ENCODE results near the gene PBX4. TPM values are rescaled to one million over a fixed set of nuclear protein-coding genes. Genes with fewer than 3 reads are reported as not detected.

PBX4 gene
- total RNA-seq, 2 donors from 2014 or later, result 1.6 to 8.2 TPM

GRCh38 chr19:19633711-19634515, 15.4 kb upstream of the PBX4 start:
- Histone ChIP-seq H3K4me3 (no peak overlapping the region), H3K4me1 (peaks cover 5% of the 10 kb centered on the region), H3K27me3 (no peaks in the 10 kb centered on the region), H3K36me3 (replicated peaks in 1 of 2; ENCODE audit: insufficient read depth in 1 of 2, low read depth in 2 of 2) (no peaks in the 10 kb centered on the region), H3K9me3 (no peaks in the 10 kb centered on the region), H3K27ac (no peak overlapping the region)
- no peak for DNase-seq
- 90 to 91% methylated on average over 18 to 22 of the region's 22 CpGs for WGBS, 2 donors
- intact Hi-C loops (cut with DNase I), result no loop called here
- TF ChIP-seq POLR2A (IDR thresholded peaks at IDR 0.05), result no peak
- no peak for TF ChIP-seq CTCF (IDR thresholded peaks at IDR 0.05)
- no peak for ATAC-seq

GRCh38 chr19:19632661-19633060, 14.2 kb upstream of the PBX4 start:
- Histone ChIP-seq H3K36me3 (replicated peaks in 1 of 2; ENCODE audit: insufficient read depth in 1 of 2, low read depth in 2 of 2) (no peaks in the 10 kb centered on the region), H3K27ac (no peak overlapping the region), H3K4me1 (peaks cover 12% of the 10 kb centered on the region), H3K9me3 (no peaks in the 10 kb centered on the region), H3K27me3 (no peaks in the 10 kb centered on the region), H3K4me3 (no peak overlapping the region)
- 80 to 81% methylated on average over 5 of the region's 5 CpGs for WGBS, 2 donors
- DNase-seq (no peak), ATAC-seq (no peak)
- intact Hi-C loops (cut with DNase I), result no loop called here
- TF ChIP-seq CTCF (IDR thresholded peaks at IDR 0.05), result no peak

GRCh38 chr19:19631346-19631745, 12.9 kb upstream of the PBX4 start:
- Histone ChIP-seq H3K4me3 (no peak overlapping the region), H3K27ac (no peak overlapping the region), H3K36me3 (replicated peaks in 1 of 2; ENCODE audit: insufficient read depth in 1 of 2, low read depth in 2 of 2) (no peaks in the 10 kb centered on the region), H3K9me3 (no peaks in the 10 kb centered on the region), H3K4me1 (peaks cover 19% of the 10 kb centered on the region), H3K27me3 (no peaks in the 10 kb centered on the region)
- ATAC-seq (no peak), DNase-seq (no peak)
- no peak for TF ChIP-seq POLR2A (IDR thresholded peaks at IDR 0.05)
- no peak for TF ChIP-seq CTCF (IDR thresholded peaks at IDR 0.05)
- WGBS, 2 donors, result 70 to 78% methylated on average over 3 to 7 of the region's 7 CpGs
- intact Hi-C loops (cut with DNase I), result no loop called here

GRCh38 chr19:19630426-19630825, 11.9 kb upstream of the PBX4 start:
- DNase-seq (no peak), ATAC-seq (no peak)
- TF ChIP-seq POLR2A (IDR thresholded peaks at IDR 0.05), result no peak
- no peak for TF ChIP-seq CTCF (IDR thresholded peaks at IDR 0.05)
- Histone ChIP-seq H3K9me3 (no peaks in the 10 kb centered on the region), H3K36me3 (replicated peaks in 1 of 2; ENCODE audit: insufficient read depth in 1 of 2, low read depth in 2 of 2) (no peaks in the 10 kb centered on the region), H3K4me3 (no peak overlapping the region), H3K4me1 (peaks cover 19% of the 10 kb centered on the region), H3K27me3 (no peaks in the 10 kb centered on the region), H3K27ac (no peak overlapping the region)
- 100% methylated on average over 1 to 2 of the region's 2 CpGs for WGBS, 2 donors
- intact Hi-C loops (cut with DNase I), result no loop called here

GRCh38 chr19:19630062-19630414, 11.6 kb upstream of the PBX4 start:
- DNase-seq, result no peak
- H3K9me3 ChIP-seq, result no peaks in the 10 kb centered on the region
- intact Hi-C loops (cut with DNase I), result no loop called here
- TF ChIP-seq POLR2A (IDR thresholded peaks at IDR 0.05) (no peak), CTCF (IDR thresholded peaks at IDR 0.05) (no peak)
- no peak for ATAC-seq
- H3K4me1 ChIP-seq, result peaks cover 19% of the 10 kb centered on the region
- H3K4me3 ChIP-seq, result no peak overlapping the region
- H3K27me3 ChIP-seq, result no peaks in the 10 kb centered on the region
- no peak overlapping the region for H3K27ac ChIP-seq
- 99% methylated on average over 11 of the region's 11 CpGs; no CpG with 5 or more reads in 1 of the 2 donors for WGBS, 2 donors
- no peaks in the 10 kb centered on the region for H3K36me3 ChIP-seq (replicated peaks in 1 of 2; ENCODE audit: insufficient read depth in 1 of 2, low read depth in 2 of 2)
